ENCODE data around the gene PPP2R5C.

GRCh38 chr14:101844219-101844618 is 82.7 kb downstream of the PPP2R5C start:
- TF ChIP-seq, protein P1, sequence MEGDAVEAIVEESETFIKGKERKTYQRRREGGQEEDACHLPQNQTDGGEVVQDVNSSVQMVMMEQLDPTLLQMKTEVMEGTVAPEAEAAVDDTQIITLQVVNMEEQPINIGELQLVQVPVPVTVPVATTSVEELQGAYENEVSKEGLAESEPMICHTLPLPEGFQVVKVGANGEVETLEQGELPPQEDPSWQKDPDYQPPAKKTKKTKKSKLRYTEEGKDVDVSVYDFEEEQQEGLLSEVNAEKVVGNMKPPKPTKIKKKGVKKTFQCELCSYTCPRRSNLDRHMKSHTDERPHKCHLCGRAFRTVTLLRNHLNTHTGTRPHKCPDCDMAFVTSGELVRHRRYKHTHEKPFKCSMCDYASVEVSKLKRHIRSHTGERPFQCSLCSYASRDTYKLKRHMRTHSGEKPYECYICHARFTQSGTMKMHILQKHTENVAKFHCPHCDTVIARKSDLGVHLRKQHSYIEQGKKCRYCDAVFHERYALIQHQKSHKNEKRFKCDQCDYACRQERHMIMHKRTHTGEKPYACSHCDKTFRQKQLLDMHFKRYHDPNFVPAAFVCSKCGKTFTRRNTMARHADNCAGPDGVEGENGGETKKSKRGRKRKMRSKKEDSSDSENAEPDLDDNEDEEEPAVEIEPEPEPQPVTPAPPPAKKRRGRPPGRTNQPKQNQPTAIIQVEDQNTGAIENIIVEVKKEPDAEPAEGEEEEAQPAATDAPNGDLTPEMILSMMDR (IDR thresholded peaks at IDR 0.05; ENCODE audit: borderline replicate concordance, extremely low read depth, low read length, poor library complexity, severe bottlenecking), result no peak
- no peak for TF ChIP-seq EZH2 (IDR thresholded peaks at IDR 0.05; ENCODE audit: borderline replicate concordance, low read depth, low read length, severe bottlenecking)

All from DND-41 (cell line).